ENCODE data around the gene RBM14. TPM values are rescaled to one million over a fixed set of nuclear protein-coding genes. Genes with fewer than 3 reads are reported as not detected.

RBM14 gene
- total RNA-seq, 3 donors from 2014 or later: 42.6 to 55.0 (median 54.6) TPM

DNA sequence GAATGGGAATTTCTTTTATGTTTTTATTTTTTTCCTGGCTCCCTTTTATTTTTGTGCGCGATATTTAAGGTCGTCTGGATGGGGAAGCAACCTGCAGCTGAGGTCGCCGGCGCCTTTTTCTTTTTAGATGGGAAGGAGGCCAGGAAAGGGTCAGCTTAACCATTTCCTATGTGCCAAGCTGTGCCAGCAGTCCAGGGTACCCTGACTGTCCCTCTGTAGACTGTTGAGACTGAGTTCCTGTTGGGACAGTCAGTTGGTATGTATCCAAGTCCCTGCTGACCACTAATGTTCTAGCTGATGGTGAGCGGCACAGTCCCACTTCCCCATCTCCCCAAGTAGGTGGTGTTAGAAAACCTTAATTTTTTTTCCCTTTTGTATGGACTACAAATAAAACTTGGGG is 10.5 kb downstream of the RBM14 start:
- intact Hi-C loops (cut with DNase I; ENCODE audit: low total_unique reads): no loop called here
- Histone ChIP-seq H3K27ac (no peak overlapping the region), H3K9me3 (no peaks in the 10 kb centered on the region), H3K4me1 (peaks cover 0 to 9% of the 10 kb centered on the region in 2 donors), H3K4me3 (no peak overlapping the region), H3K36me3 (no peaks in the 10 kb centered on the region), H3K27me3 (no peaks in the 10 kb centered on the region)
- TF ChIP-seq, protein P1, sequence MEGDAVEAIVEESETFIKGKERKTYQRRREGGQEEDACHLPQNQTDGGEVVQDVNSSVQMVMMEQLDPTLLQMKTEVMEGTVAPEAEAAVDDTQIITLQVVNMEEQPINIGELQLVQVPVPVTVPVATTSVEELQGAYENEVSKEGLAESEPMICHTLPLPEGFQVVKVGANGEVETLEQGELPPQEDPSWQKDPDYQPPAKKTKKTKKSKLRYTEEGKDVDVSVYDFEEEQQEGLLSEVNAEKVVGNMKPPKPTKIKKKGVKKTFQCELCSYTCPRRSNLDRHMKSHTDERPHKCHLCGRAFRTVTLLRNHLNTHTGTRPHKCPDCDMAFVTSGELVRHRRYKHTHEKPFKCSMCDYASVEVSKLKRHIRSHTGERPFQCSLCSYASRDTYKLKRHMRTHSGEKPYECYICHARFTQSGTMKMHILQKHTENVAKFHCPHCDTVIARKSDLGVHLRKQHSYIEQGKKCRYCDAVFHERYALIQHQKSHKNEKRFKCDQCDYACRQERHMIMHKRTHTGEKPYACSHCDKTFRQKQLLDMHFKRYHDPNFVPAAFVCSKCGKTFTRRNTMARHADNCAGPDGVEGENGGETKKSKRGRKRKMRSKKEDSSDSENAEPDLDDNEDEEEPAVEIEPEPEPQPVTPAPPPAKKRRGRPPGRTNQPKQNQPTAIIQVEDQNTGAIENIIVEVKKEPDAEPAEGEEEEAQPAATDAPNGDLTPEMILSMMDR (IDR thresholded peaks at IDR 0.05): no peak
- TF ChIP-seq POLR2AphosphoS5 (IDR thresholded peaks at IDR 0.05) (no peak), POLR2A (IDR thresholded peaks at IDR 0.05) (no peak)
- DNase-seq (ENCODE audit: low spot score in 2 of 2): no peak

DNA sequence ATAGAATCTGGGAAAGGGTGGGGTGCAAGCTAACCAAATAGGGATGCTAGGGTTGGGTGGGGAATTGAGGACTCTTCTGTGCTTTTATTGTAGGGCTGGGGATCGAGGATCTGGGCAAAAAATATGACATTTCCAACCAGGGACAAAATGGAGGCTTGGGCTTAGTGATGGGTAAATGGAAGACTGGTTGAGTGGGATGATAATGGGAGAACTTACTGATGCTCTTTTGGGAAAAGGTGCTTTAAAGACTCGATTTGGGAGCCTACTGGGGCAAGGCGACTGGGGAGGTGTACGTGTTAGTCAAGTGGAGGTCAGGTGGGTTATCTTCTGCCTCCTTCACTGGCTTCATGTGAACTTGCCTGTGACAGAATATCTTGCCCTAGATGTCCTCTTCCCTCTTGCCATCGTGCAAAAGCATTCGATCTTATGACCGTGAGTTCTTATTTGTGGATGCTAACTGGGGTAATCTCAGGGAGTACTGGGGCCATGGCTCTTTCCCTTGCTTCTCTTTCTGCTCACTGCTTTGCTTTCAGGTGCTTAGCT is 11.7 kb downstream of the RBM14 start:
- Histone ChIP-seq H3K4me1 (peaks cover 0 to under 1% of the 10 kb centered on the region in 2 donors), H3K4me3 (no peak overlapping the region), H3K27ac (no peak overlapping the region), H3K27me3 (no peaks in the 10 kb centered on the region), H3K9me3 (no peaks in the 10 kb centered on the region), H3K36me3 (no peaks in the 10 kb centered on the region)
- TF ChIP-seq POLR2A (IDR thresholded peaks at IDR 0.05) (no peak), POLR2AphosphoS5 (IDR thresholded peaks at IDR 0.05) (no peak)
- TF ChIP-seq, protein P1 (IDR thresholded peaks at IDR 0.05): no peak
- intact Hi-C loops (cut with DNase I; ENCODE audit: low total_unique reads): no loop called here
- no peak for DNase-seq (ENCODE audit: low spot score in 2 of 2)

DNA sequence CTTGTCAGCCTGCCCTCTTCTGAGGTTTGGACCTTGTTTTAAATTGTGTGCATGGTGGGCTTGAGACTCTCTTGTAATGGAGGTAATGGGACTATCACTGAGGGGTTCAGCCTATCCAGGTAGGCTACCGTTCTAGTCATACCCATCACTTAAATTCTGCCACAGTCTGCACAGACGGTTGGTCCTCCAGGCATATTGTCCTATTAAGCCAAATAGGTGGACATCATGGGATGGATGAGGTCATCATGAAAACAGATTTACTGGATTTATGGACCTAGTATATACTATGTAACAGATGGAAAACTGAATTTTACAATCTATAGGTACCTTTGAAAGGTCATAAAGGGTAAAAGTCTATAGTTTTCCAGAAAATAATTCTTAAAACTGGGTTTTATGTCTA is 12.9 kb downstream of the RBM14 start:
- no peaks in the 10 kb centered on the region for H3K27me3 ChIP-seq
- H3K27ac ChIP-seq: no peak overlapping the region
- intact Hi-C loops (cut with DNase I; ENCODE audit: low total_unique reads): no loop called here
- no peak for DNase-seq (ENCODE audit: low spot score in 2 of 2)
- no peaks in the 10 kb centered on the region for H3K9me3 ChIP-seq
- H3K4me3 ChIP-seq: no peak overlapping the region
- TF ChIP-seq POLR2AphosphoS5 (IDR thresholded peaks at IDR 0.05) (no peak), POLR2A (IDR thresholded peaks at IDR 0.05) (no peak)
- TF ChIP-seq, protein P1 (IDR thresholded peaks at IDR 0.05): no peak
- no peaks in the 10 kb centered on the region for H3K36me3 ChIP-seq
- H3K4me1 ChIP-seq: no peaks in the 10 kb centered on the region

DNA sequence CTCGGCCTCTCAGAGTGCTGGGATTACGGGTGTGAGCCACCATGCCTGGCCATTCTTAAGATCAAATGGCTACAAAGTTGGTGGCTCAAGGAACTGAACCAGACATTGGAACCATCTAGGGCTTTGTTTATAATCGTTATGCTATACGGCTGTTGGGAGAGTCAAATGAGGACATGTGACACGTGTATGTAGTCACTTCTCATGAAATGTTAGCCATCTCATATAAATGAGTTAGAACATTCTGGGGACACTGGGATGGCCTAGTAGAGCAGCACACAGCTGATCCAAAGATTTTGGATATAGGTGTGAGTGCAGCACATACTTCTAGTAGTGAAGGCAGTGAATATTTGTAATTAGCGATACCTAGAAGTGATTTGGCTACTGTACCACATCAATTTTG is 15.5 kb downstream of the RBM14 start:
- no peaks in the 10 kb centered on the region for H3K4me1 ChIP-seq
- intact Hi-C loops (cut with DNase I; ENCODE audit: low total_unique reads): no loop called here
- no peaks in the 10 kb centered on the region for H3K27me3 ChIP-seq
- H3K4me3 ChIP-seq: no peak overlapping the region
- no peaks in the 10 kb centered on the region for H3K9me3 ChIP-seq
- no peak for TF ChIP-seq POLR2A (IDR thresholded peaks at IDR 0.05)
- TF ChIP-seq, protein P1 (IDR thresholded peaks at IDR 0.05): no peak
- DNase-seq (ENCODE audit: low spot score in 2 of 2): no peak
- no peaks in the 10 kb centered on the region for H3K36me3 ChIP-seq
- no peak overlapping the region for H3K27ac ChIP-seq

DNA sequence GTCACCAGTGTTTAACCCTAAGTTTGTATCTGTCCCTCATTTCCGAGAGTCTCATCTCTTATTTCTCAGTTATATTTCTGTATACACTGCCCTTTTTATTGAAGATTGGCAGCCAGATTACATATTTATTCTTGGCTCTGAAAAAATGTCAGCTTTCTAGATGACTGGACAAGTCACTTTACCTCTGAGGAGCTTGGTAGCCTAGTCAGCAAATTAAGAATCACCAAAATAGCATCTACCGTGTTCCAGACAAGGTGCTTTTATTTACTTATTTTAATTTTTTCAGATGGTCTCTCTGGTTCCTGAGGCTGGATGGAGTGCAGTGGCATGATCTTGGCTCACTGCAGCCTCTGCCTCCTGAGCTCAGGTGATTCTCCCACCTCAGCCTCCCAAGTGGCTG is 16.5 kb downstream of the RBM14 start:
- Histone ChIP-seq H3K4me1 (peaks cover 0 to 5% of the 10 kb centered on the region in 2 donors), H3K4me3 (no peak overlapping the region), H3K27ac (no peak overlapping the region), H3K36me3 (no peaks in the 10 kb centered on the region), H3K27me3 (no peaks in the 10 kb centered on the region), H3K9me3 (no peaks in the 10 kb centered on the region)
- intact Hi-C loops (cut with DNase I; ENCODE audit: low total_unique reads): no loop called here
- DNase-seq (ENCODE audit: low spot score in 2 of 2): no peak
- TF ChIP-seq POLR2A (IDR thresholded peaks at IDR 0.05) (no peak), POLR2AphosphoS5 (IDR thresholded peaks at IDR 0.05) (no peak)
- TF ChIP-seq, protein P1 (IDR thresholded peaks at IDR 0.05): no peak

Data from breast epithelium (tissue), 4 donors.